ENCODE measurements around the gene ADAMTS12.

Gene ADAMTS12

GRCh38 chr5:33685873-33686755 lies 205.7 kb downstream of the ADAMTS12 start:
- no peak for TF ChIP-seq Cebpa-rat (IDR thresholded peaks at IDR 0.05)
- peak overlapping the region; percentile 64 for H3K27ac ChIP-seq
- H3K4me3 ChIP-seq, result no peak overlapping the region
- H3K27me3 ChIP-seq, result no peaks in the 10 kb centered on the region
- H3K9me3 ChIP-seq, result no peaks in the 10 kb centered on the region
- H4K20me1 ChIP-seq, result no peaks in the 10 kb centered on the region
- H3K4me2 ChIP-seq, result peak overlapping the region; percentile 69
- H3K36me3 ChIP-seq, result no peaks in the 10 kb centered on the region
- H3K9ac ChIP-seq, result peak overlapping the region; percentile 18; the same call in 1 of the 2 replicates
- peaks cover 15% of the 10 kb centered on the region for H3K4me1 ChIP-seq

- Histone ChIP-seq H3K4me3 (no peak overlapping the region), H3K9ac (no peak overlapping the region), H3K36me3 (no peaks in the 10 kb centered on the region), H3K27ac (no peak overlapping the region), H3K27me3 (no peaks in the 10 kb centered on the region), H3K4me1 (peaks cover 15% of the 10 kb centered on the region), H3K9me3 (no peaks in the 10 kb centered on the region), H4K20me1 (no peaks in the 10 kb centered on the region), H3K4me2 (no peak overlapping the region)
- TF ChIP-seq Cebpa-rat (IDR thresholded peaks at IDR 0.05), result no peak
These were observed 207.2 kb downstream of the ADAMTS12 start for GRCh38 chr5:33684496-33685159.

GRCh38 chr5:33679791-33680190 lies 212.0 kb downstream of the ADAMTS12 start:
- H3K9ac ChIP-seq, result no peak overlapping the region
- H3K27ac ChIP-seq, result no peak overlapping the region
- no peaks in the 10 kb centered on the region for H3K36me3 ChIP-seq
- H4K20me1 ChIP-seq, result no peaks in the 10 kb centered on the region
- H3K4me1 ChIP-seq, result peaks cover 36% of the 10 kb centered on the region
- no peak overlapping the region for H3K4me3 ChIP-seq
- H3K4me2 ChIP-seq, result no peak overlapping the region
- H3K9me3 ChIP-seq, result no peaks in the 10 kb centered on the region; the same call in 1 of the 2 replicates
- no peaks in the 10 kb centered on the region for H3K27me3 ChIP-seq
- no peak for TF ChIP-seq Cebpa-rat (IDR thresholded peaks at IDR 0.05)

- peak overlapping the region; percentile 76 for H3K27ac ChIP-seq
- H3K4me3 ChIP-seq, result peak overlapping the region; percentile 15; the same call in 1 of the 2 replicates
- no peaks in the 10 kb centered on the region; the same call in 1 of the 2 replicates for H3K9me3 ChIP-seq
- H3K9ac ChIP-seq, result peak overlapping the region; percentile 60
- TF ChIP-seq Cebpa-rat (IDR thresholded peaks at IDR 0.05), result no peak
- no peaks in the 10 kb centered on the region for H4K20me1 ChIP-seq
- no peaks in the 10 kb centered on the region for H3K36me3 ChIP-seq
- no peaks in the 10 kb centered on the region for H3K27me3 ChIP-seq
- peaks cover 53% of the 10 kb centered on the region for H3K4me1 ChIP-seq
- H3K4me2 ChIP-seq, result peak overlapping the region; percentile 81
These were observed 215.8 kb downstream of the ADAMTS12 start for GRCh38 chr5:33675958-33676464.

- H3K4me1 ChIP-seq, result peaks cover 38% of the 10 kb centered on the region
- H3K9ac ChIP-seq, result no peak overlapping the region
- H3K9me3 ChIP-seq, result no peaks in the 10 kb centered on the region
- no peak overlapping the region for H3K27ac ChIP-seq
- no peak overlapping the region for H3K4me3 ChIP-seq
- TF ChIP-seq Cebpa-rat (IDR thresholded peaks at IDR 0.05), result no peak
- H3K27me3 ChIP-seq, result no peaks in the 10 kb centered on the region
- H3K36me3 ChIP-seq, result no peaks in the 10 kb centered on the region
- H3K4me2 ChIP-seq, result no peak overlapping the region
- H4K20me1 ChIP-seq, result no peaks in the 10 kb centered on the region
These were observed 220.0 kb downstream of the ADAMTS12 start for GRCh38 chr5:33671700-33672291.

- Histone ChIP-seq H3K4me2 (no peak overlapping the region), H3K4me3 (no peak overlapping the region), H3K27me3 (no peaks in the 10 kb centered on the region), H4K20me1 (no peaks in the 10 kb centered on the region), H3K27ac (no peak overlapping the region), H3K9me3 (no peaks in the 10 kb centered on the region), H3K9ac (no peak overlapping the region), H3K4me1 (no peaks in the 10 kb centered on the region), H3K36me3 (no peaks in the 10 kb centered on the region)
- TF ChIP-seq Cebpa-rat (IDR thresholded peaks at IDR 0.05), result no peak
These were observed 228.9 kb downstream of the ADAMTS12 start for GRCh38 chr5:33662722-33663427.

GRCh38 chr5:33659526-33660169 lies 232.1 kb downstream of the ADAMTS12 start:
- no peaks in the 10 kb centered on the region for H3K27me3 ChIP-seq
- no peak overlapping the region for H3K4me3 ChIP-seq
- H4K20me1 ChIP-seq, result no peaks in the 10 kb centered on the region
- no peaks in the 10 kb centered on the region for H3K4me1 ChIP-seq
- H3K9ac ChIP-seq, result no peak overlapping the region
- H3K9me3 ChIP-seq, result no peaks in the 10 kb centered on the region
- TF ChIP-seq Cebpa-rat (IDR thresholded peaks at IDR 0.05), result no peak
- H3K27ac ChIP-seq, result no peak overlapping the region
- no peaks in the 10 kb centered on the region for H3K36me3 ChIP-seq
- no peak overlapping the region for H3K4me2 ChIP-seq

GRCh38 chr5:33657804-33658440 lies 233.9 kb downstream of the ADAMTS12 start:
- no peak overlapping the region for H3K4me2 ChIP-seq
- no peaks in the 10 kb centered on the region for H3K36me3 ChIP-seq
- no peaks in the 10 kb centered on the region for H3K27me3 ChIP-seq
- H3K27ac ChIP-seq, result no peak overlapping the region
- no peak overlapping the region for H3K9ac ChIP-seq
- H3K9me3 ChIP-seq, result no peaks in the 10 kb centered on the region
- no peak for TF ChIP-seq Cebpa-rat (IDR thresholded peaks at IDR 0.05)
- no peaks in the 10 kb centered on the region for H3K4me1 ChIP-seq
- H4K20me1 ChIP-seq, result no peaks in the 10 kb centered on the region
- no peak overlapping the region for H3K4me3 ChIP-seq
